ENCODE results near the gene ING3.

Gene ING3

DNA sequence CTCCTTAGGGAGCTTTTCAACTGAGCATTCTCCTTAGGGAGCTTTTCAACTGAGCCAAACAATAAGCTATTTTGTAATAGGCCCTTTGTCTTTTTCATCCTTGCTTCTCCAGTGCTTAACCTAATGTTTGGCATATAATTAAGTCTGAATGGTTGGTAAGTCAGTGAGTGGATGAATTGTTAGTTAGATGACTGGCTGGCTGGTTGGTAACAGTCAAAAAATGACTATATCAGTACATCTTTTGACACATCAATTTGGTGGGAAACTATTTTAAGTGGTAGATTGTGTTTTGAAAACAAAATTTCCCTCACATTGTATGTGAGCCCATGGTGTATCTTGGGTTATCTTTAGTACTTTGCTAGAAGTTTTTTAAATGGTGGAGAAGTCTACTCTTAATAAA is 16.4 kb downstream of the ING3 start:
- TF ChIP-seq EZH2 (IDR thresholded peaks at IDR 0.05; ENCODE audit: borderline replicate concordance, low read depth, low read length, severe bottlenecking): no peak
- TF ChIP-seq, protein P1, sequence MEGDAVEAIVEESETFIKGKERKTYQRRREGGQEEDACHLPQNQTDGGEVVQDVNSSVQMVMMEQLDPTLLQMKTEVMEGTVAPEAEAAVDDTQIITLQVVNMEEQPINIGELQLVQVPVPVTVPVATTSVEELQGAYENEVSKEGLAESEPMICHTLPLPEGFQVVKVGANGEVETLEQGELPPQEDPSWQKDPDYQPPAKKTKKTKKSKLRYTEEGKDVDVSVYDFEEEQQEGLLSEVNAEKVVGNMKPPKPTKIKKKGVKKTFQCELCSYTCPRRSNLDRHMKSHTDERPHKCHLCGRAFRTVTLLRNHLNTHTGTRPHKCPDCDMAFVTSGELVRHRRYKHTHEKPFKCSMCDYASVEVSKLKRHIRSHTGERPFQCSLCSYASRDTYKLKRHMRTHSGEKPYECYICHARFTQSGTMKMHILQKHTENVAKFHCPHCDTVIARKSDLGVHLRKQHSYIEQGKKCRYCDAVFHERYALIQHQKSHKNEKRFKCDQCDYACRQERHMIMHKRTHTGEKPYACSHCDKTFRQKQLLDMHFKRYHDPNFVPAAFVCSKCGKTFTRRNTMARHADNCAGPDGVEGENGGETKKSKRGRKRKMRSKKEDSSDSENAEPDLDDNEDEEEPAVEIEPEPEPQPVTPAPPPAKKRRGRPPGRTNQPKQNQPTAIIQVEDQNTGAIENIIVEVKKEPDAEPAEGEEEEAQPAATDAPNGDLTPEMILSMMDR (IDR thresholded peaks at IDR 0.05; ENCODE audit: borderline replicate concordance, extremely low read depth, low read length, poor library complexity, severe bottlenecking): no peak
- Histone ChIP-seq H3K4me2 (ENCODE audit: insufficient read depth, low read length) (no peak overlapping the region), H3K36me3 (ENCODE audit: insufficient read depth, low read length) (peaks cover 71% of the 10 kb centered on the region), H3K27ac (ENCODE audit: low read length) (no peak overlapping the region), H3K4me1 (ENCODE audit: insufficient read depth, low read length) (no peaks in the 10 kb centered on the region), H2AFZ (ENCODE audit: low read depth, low read length) (no peak overlapping the region), H4K20me1 (ENCODE audit: insufficient read depth, low read length) (no peaks in the 10 kb centered on the region), H3K27me3 (ENCODE audit: insufficient read depth, low read length, poor library complexity) (no peaks in the 10 kb centered on the region), H3K9me3 (ENCODE audit: insufficient read depth, low read length, severe bottlenecking) (no peaks in the 10 kb centered on the region), H3K4me3 (ENCODE audit: low read depth in 1 of 2, low read length in 2 of 2) (no peak overlapping the region), H3K9ac (ENCODE audit: low read depth, low read length) (no peak overlapping the region), H3K79me2 (ENCODE audit: insufficient read depth, low read length) (0 out of 2 replicates have a peak, but pooled peaks cover 3% of the 10 kb centered on the region)
- ATAC-seq (ENCODE audit: insufficient read depth, low read depth) (no peak), DNase-seq (no peak)

DNA sequence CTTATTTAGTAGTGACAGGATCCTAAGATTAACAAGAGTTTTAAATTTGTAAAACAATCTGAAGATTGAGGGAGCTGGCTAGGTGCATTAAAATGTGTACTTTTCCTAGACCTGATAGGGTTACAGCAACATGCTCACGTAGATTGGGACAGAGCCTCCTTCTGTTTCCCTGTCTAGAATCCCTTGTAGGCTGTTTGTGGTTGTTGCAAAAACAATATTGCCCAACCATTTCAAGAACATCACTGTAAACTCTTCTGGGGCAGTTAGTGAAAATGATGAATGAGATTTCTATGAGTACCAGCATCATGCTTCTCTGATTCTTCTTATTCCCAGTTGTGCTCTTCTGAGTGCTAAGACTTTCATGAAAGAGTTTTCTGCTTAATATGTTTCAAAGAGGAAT is 23.3 kb downstream of the ING3 start:
- no peak overlapping the region for H3K4me2 ChIP-seq (ENCODE audit: insufficient read depth, low read length)
- no peaks in the 10 kb centered on the region for H3K79me2 ChIP-seq (ENCODE audit: insufficient read depth, low read length)
- H3K4me1 ChIP-seq (ENCODE audit: insufficient read depth, low read length): no peaks in the 10 kb centered on the region
- H3K27ac ChIP-seq (ENCODE audit: low read length): no peak overlapping the region
- H3K9me3 ChIP-seq (ENCODE audit: insufficient read depth, low read length, severe bottlenecking): no peaks in the 10 kb centered on the region
- no peak overlapping the region for H3K9ac ChIP-seq (ENCODE audit: low read depth, low read length)
- no peak overlapping the region for H2AFZ ChIP-seq (ENCODE audit: low read depth, low read length)
- DNase-seq (no peak), ATAC-seq (ENCODE audit: insufficient read depth, low read depth) (no peak)
- TF ChIP-seq, protein P1 (IDR thresholded peaks at IDR 0.05; ENCODE audit: borderline replicate concordance, extremely low read depth, low read length, poor library complexity, severe bottlenecking): no peak
- TF ChIP-seq EZH2 (IDR thresholded peaks at IDR 0.05; ENCODE audit: borderline replicate concordance, low read depth, low read length, severe bottlenecking): no peak
- H3K27me3 ChIP-seq (ENCODE audit: insufficient read depth, low read length, poor library complexity): no peaks in the 10 kb centered on the region
- peaks cover 72% of the 10 kb centered on the region for H3K36me3 ChIP-seq (ENCODE audit: insufficient read depth, low read length)
- no peaks in the 10 kb centered on the region for H4K20me1 ChIP-seq (ENCODE audit: insufficient read depth, low read length)
- no peak overlapping the region for H3K4me3 ChIP-seq (ENCODE audit: low read depth in 1 of 2, low read length in 2 of 2)

GRCh38 chr7:120979765-120980499 is 29.4 kb downstream of the ING3 start:
- H3K27ac ChIP-seq (ENCODE audit: low read length): no peak overlapping the region
- no peak for ATAC-seq (ENCODE audit: insufficient read depth, low read depth)
- no peak overlapping the region for H3K4me2 ChIP-seq (ENCODE audit: insufficient read depth, low read length)
- H3K27me3 ChIP-seq (ENCODE audit: insufficient read depth, low read length, poor library complexity): no peaks in the 10 kb centered on the region
- H3K79me2 ChIP-seq (ENCODE audit: insufficient read depth, low read length): no peaks in the 10 kb centered on the region
- no peaks in the 10 kb centered on the region for H4K20me1 ChIP-seq (ENCODE audit: insufficient read depth, low read length)
- TF ChIP-seq, protein P1 (IDR thresholded peaks at IDR 0.05; ENCODE audit: borderline replicate concordance, extremely low read depth, low read length, poor library complexity, severe bottlenecking): no peak
- no peak overlapping the region for H2AFZ ChIP-seq (ENCODE audit: low read depth, low read length)
- no peak overlapping the region for H3K4me3 ChIP-seq (ENCODE audit: low read depth in 1 of 2, low read length in 2 of 2)
- H3K36me3 ChIP-seq (ENCODE audit: insufficient read depth, low read length): peaks cover 16% of the 10 kb centered on the region
- H3K9me3 ChIP-seq (ENCODE audit: insufficient read depth, low read length, severe bottlenecking): no peaks in the 10 kb centered on the region
- no peaks in the 10 kb centered on the region for H3K4me1 ChIP-seq (ENCODE audit: insufficient read depth, low read length)
- no peak for DNase-seq
- H3K9ac ChIP-seq (ENCODE audit: low read depth, low read length): no peak overlapping the region
